Measurements from ENCODE around the gene SPTBN1.

DNA sequence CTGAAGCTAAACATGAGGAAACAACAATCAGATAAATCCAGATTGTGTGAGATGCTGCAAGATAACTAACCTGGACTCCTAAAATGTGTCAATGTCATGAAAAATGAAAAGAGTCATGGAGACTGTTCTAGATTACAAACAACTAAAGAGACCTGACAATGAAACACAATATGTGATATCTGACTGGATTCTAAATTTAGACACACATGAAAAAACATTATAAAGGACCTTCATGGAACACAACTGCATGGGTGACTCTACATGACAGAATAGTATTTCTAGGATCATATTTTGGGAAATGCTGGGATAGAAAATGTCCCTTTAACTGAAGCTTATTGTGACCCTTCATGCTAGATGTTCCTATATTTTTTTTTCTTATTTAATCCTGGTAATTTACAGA, 18.5 kb upstream of the SPTBN1 start:
- TF ChIP-seq MAX (CRISPR knock-in tag; IDR thresholded peaks at IDR 0.05) = no peak
- no peak for TF ChIP-seq CBFB (CRISPR knock-in tag; IDR thresholded peaks at IDR 0.05; ENCODE audit: low read depth)
- no peak for TF ChIP-seq NR2C2 (CRISPR knock-in tag; IDR thresholded peaks at IDR 0.05)
- no peak for TF ChIP-seq KAT7 (CRISPR knock-in tag; IDR thresholded peaks at IDR 0.05; ENCODE audit: borderline replicate concordance)

Measured in WTC11 (cell line).